K562 (cell line): Measurements from ENCODE around the gene HMCN1. TPM values are rescaled to one million over a fixed set of nuclear protein-coding genes. Genes with fewer than 3 reads are reported as not detected.

Experiments used
- BCOR ChIP-seq: fragments of 450-650 bp; IDR thresholded peaks from 2 replicates; pipeline ENCODE4 v1.6.1; 2016
- CREM ChIP-seq: IDR thresholded peaks from 2 replicates; pipeline ENCODE4 v1.6.1; 2014; ENCODE audit warnings: antibody characterized with exemption, low read depth
- DPF2 ChIP-seq: fragments of 450-650 bp; IDR thresholded peaks from 2 replicates; pipeline ENCODE4 v1.6.1; 2016
- FOXJ3 ChIP-seq: sonication (generic); formaldehyde crosslinking; IDR thresholded peaks from 2 replicates; pipeline ENCODE4 v1.4.0; 2020; ENCODE audit warnings: mild to moderate bottlenecking, missing genetic modification reagents
- HDGF ChIP-seq: fragments of 450-650 bp; IDR thresholded peaks from 2 replicates; pipeline ENCODE4 v1.6.1; 2016
- HNRNPK ChIP-seq: fragments of 200-400 bp; formaldehyde crosslinking; IDR thresholded peaks from one replicate; pipeline ENCODE4 v1.6.1; 2018; ENCODE audit warnings: mild to moderate bottlenecking, low read depth, low read length; ENCODE audit not compliant: poor library complexity, severe bottlenecking
- HSF4 ChIP-seq: fragments of 250-450 bp; sonication (Bioruptor Pico); IDR thresholded peaks from 2 replicates; pipeline ENCODE4 v2.1.2; 2022; ENCODE audit warnings: mild to moderate bottlenecking, moderate library complexity, borderline replicate concordance
- MEF2A ChIP-seq: IDR thresholded peaks from 2 replicates; pipeline ENCODE4 v1.6.1; 2011; ENCODE audit warnings: low read depth, mild to moderate bottlenecking, low read length, moderate library complexity; ENCODE audit not compliant: control insufficient read depth
- MTA2 ChIP-seq: fragments of 450-650 bp; IDR thresholded peaks from 2 replicates; pipeline ENCODE4 v1.6.1; 2016; ENCODE audit warnings: low read depth
- NCOA2 ChIP-seq, 2 experiments: fragments of 450-650 bp; IDR thresholded peaks; 2 replicates each; pipeline ENCODE4 v1.6.1; 2018; ENCODE audit warnings: mild to moderate bottlenecking in 2 of 2, moderate library complexity in 1 of 2; ENCODE audit not compliant: partially characterized antibody in 2 of 2
- NCOA6 ChIP-seq: fragments of 450-650 bp; IDR thresholded peaks from 2 replicates; pipeline ENCODE4 v1.6.1; 2017; ENCODE audit warnings: mild to moderate bottlenecking
- RBM39 ChIP-seq: fragments of 200-400 bp; formaldehyde crosslinking; optimal IDR thresholded peaks from 2 replicates; pipeline ENCODE3; 2018; ENCODE audit warnings: low read depth, low read length
- RFX1 ChIP-seq: fragments of 450-650 bp; IDR thresholded peaks from 2 replicates; pipeline ENCODE4 v1.6.1; 2016; ENCODE audit warnings: mild to moderate bottlenecking, moderate library complexity
- SMAD4 ChIP-seq: fragments of 250-450 bp; sonication (Bioruptor Pico); conservative IDR thresholded peaks from 2 replicates; pipeline ENCODE4 v1.8.0; 2021; ENCODE audit warnings: inconsistent platforms, mild to moderate bottlenecking, moderate library complexity
- TAF15 ChIP-seq: fragments of 200-400 bp; formaldehyde crosslinking; IDR thresholded peaks from 2 replicates; pipeline ENCODE4 v1.6.1; 2017; ENCODE audit warnings: mild to moderate bottlenecking, low read depth, low read length, moderate library complexity
- TCF3 ChIP-seq: sonication (generic); formaldehyde crosslinking; IDR thresholded peaks from 2 replicates; pipeline ENCODE4 v1.4.0; 2020; ENCODE audit warnings: mild to moderate bottlenecking, missing genetic modification reagents
- TRIM28 ChIP-seq: fragments of 450-650 bp; IDR thresholded peaks from 2 replicates; pipeline ENCODE4 v1.6.1; 2017
- TSC22D4 ChIP-seq: fragments of 450-650 bp; IDR thresholded peaks from 2 replicates; pipeline ENCODE4 v1.6.1; 2016; ENCODE audit warnings: missing genetic modification characterization, missing biosample characterization, control low read depth
- ZFP30 ChIP-seq: fragments of 250-450 bp; sonication (Bioruptor Pico); IDR thresholded peaks from 2 replicates; pipeline ENCODE4 v1.8.0; 2022; ENCODE audit warnings: moderate library complexity, mild to moderate bottlenecking, inconsistent platforms, borderline replicate concordance
- ZNF584 ChIP-seq: fragments of 200-800 bp; sonication (Bioruptor generic); IDR thresholded peaks from 2 replicates; pipeline ENCODE4 v1.6.1; 2016; ENCODE audit warnings: low read depth, mild to moderate bottlenecking, missing genetic modification characterization, missing compliant biosample characterization
- ZNF717 ChIP-seq: fragments of 250-450 bp; sonication (Bioruptor Pico); IDR thresholded peaks from 2 replicates; pipeline ENCODE4 v1.5.0; 2021
- ZNF780A ChIP-seq: fragments of 250-450 bp; sonication (Bioruptor Pico); IDR thresholded peaks from 2 replicates; pipeline ENCODE4 v1.5.0; 2021; ENCODE audit warnings: mild to moderate bottlenecking
- polyA plus RNA-seq, 8 experiments: library from polyadenylated mRNA; depleted of rRNA in 4 of 8; stranded (reverse) in 5 of 8; unstranded in 3 of 8; fragments of >200 nt; fragmentation: Nextera tagmentation in 2 of 8; fragmentation: Illumina TruSeq in 1 of 8; extraction: Ambion mirVana in 2 of 8; extraction: Trizol in 1 of 8; gene quantifications; 2 replicates each; pipeline versions ENCODE4 v1.2.1 to v1.2.3, GENCODE V29; 2011 to 2014; ENCODE audit warnings: inconsistent platforms in 1 of 8, missing spikeins in 1 of 8
- total RNA-seq, 7 experiments: library from RNA; depleted of rRNA in 6 of 7; stranded (reverse); fragments of >200 nt in 6 of 7; fragmentation: Illumina TruSeq in 2 of 7; extraction: Trizol in 2 of 7; gene quantifications; 2 replicates each; pipeline versions ENCODE4 v1.2.1 to v1.2.3, GENCODE V29; 2011 to 2021; ENCODE audit warnings: low replicate concordance in 1 of 7
- TF ChIP-seq, protein P1 (sequence below): fragments of 450-650 bp; IDR thresholded peaks from 2 replicates; pipeline ENCODE4 v1.6.1; 2017; ENCODE audit warnings: mild to moderate bottlenecking, moderate library complexity
- TF ChIP-seq, protein P2 (sequence below): sonication (generic); formaldehyde crosslinking; IDR thresholded peaks from 2 replicates; pipeline ENCODE4 v1.8.1; 2023; ENCODE audit warnings: mild to moderate bottlenecking, missing genetic modification reagents
- TF ChIP-seq, protein P3 (sequence below): IDR thresholded peaks from 2 replicates; pipeline ENCODE4 v1.6.1; 2011; ENCODE audit warnings: borderline replicate concordance, low read depth, mild to moderate bottlenecking, moderate library complexity, low read length; ENCODE audit not compliant: insufficient read depth, poor library complexity, severe bottlenecking

Gene HMCN1
- total and polyA plus RNA-seq, 9 of the 15 experiments (the other 6 are each of a cell fraction or from before 2014, with no cell fraction given), result 0.07 to 0.36 (median 0.21) TPM

DNA sequence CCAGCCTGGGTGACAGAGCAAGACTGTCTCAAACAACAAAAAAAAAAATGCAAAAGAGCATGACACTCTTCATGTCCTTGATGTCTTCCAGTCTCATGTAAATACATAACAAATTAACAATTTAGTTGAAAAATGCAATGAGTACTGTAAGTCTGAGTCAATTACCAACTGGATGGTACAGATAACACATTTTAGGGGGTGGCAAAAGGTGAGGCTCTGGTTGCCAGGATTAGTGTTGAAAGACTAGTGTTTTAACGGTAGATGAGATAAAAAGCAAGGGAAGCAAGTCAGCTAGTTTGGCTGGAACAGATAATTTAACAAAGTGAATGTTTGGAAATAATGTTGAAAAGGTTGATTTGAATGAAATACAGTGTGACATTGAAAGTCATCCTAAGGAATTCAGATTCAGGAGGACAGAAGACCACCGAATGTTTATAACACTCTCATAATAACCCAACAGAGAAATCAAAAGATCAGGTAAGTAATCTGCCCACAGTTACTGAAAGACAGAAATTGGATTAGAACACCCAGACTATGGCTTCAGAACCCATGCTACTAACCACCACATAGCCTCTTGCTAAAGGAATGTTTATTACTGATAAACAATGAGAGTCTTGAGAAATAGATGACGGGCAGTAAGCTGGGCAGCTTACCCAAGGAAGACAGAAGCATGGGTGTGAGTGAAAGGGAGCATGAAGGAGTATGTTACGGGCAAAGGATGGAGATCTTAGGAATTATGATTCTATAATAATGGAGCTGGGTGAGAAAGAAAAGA is 312.4 kb downstream of the HMCN1 start (continued):
- TF ChIP-seq NCOA2 (IDR thresholded peaks at IDR 0.05; ENCODE audit: partially characterized antibody in 2 of 2) (peak in 1 of 2 experiments; percentile 18), ZFP30 (CRISPR knock-in tag) (no peak), MTA2 (peak; percentile 82), SMAD4 (0 out of 2 replicates have a peak, but pooled peaks have one; percentile 32), BCOR (0 out of 2 replicates have a peak, but pooled peaks have one; percentile 30), RBM39 (no peak), NCOA6 (no peak), ZNF584 (CRISPR knock-in tag) (no peak), CREM (peak; percentile 29; the same call in 1 of the 2 replicates), DPF2 (peak; percentile 94), TAF15 (no peak), HNRNPK (no peak), ZNF717 (no peak), FOXJ3 (CRISPR knock-in tag) (no peak), HSF4 (CRISPR knock-in tag) (no peak), HDGF (no peak), TRIM28 (no peak), TCF3 (CRISPR knock-in tag) (peak; percentile 96), ZNF780A (CRISPR knock-in tag) (no peak), TSC22D4 (tag) (no peak), RFX1 (no peak), MEF2A (0 out of 2 replicates have a peak, but pooled peaks have one; percentile 25)
- TF ChIP-seq, protein P1, sequence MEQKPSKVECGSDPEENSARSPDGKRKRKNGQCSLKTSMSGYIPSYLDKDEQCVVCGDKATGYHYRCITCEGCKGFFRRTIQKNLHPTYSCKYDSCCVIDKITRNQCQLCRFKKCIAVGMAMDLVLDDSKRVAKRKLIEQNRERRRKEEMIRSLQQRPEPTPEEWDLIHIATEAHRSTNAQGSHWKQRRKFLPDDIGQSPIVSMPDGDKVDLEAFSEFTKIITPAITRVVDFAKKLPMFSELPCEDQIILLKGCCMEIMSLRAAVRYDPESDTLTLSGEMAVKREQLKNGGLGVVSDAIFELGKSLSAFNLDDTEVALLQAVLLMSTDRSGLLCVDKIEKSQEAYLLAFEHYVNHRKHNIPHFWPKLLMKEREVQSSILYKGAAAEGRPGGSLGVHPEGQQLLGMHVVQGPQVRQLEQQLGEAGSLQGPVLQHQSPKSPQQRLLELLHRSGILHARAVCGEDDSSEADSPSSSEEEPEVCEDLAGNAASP, result no peak
- TF ChIP-seq, protein P2, sequence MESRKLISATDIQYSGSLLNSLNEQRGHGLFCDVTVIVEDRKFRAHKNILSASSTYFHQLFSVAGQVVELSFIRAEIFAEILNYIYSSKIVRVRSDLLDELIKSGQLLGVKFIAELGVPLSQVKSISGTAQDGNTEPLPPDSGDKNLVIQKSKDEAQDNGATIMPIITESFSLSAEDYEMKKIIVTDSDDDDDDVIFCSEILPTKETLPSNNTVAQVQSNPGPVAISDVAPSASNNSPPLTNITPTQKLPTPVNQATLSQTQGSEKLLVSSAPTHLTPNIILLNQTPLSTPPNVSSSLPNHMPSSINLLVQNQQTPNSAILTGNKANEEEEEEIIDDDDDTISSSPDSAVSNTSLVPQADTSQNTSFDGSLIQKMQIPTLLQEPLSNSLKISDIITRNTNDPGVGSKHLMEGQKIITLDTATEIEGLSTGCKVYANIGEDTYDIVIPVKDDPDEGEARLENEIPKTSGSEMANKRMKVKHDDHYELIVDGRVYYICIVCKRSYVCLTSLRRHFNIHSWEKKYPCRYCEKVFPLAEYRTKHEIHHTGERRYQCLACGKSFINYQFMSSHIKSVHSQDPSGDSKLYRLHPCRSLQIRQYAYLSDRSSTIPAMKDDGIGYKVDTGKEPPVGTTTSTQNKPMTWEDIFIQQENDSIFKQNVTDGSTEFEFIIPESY, result no peak
- TF ChIP-seq, protein P3, sequence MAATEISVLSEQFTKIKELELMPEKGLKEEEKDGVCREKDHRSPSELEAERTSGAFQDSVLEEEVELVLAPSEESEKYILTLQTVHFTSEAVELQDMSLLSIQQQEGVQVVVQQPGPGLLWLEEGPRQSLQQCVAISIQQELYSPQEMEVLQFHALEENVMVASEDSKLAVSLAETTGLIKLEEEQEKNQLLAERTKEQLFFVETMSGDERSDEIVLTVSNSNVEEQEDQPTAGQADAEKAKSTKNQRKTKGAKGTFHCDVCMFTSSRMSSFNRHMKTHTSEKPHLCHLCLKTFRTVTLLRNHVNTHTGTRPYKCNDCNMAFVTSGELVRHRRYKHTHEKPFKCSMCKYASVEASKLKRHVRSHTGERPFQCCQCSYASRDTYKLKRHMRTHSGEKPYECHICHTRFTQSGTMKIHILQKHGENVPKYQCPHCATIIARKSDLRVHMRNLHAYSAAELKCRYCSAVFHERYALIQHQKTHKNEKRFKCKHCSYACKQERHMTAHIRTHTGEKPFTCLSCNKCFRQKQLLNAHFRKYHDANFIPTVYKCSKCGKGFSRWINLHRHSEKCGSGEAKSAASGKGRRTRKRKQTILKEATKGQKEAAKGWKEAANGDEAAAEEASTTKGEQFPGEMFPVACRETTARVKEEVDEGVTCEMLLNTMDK, result no peak
